Neural cell (in vitro differentiated cells): Measurements from ENCODE around the gene ZNF831.

ENCODE experiments used
- CTCF ChIP-seq: fragments of 450-650 bp; IDR thresholded peaks from 2 replicates; pipeline ENCODE4 v1.5.1; 2014; ENCODE audit warnings: antibody characterized with exemption, mild to moderate bottlenecking, moderate library complexity; ENCODE audit not compliant: poor library complexity, severe bottlenecking
- EP300 ChIP-seq: fragments of 450-650 bp; conservative IDR thresholded peaks from 2 replicates; pipeline ENCODE4 v1.6.1; 2014; ENCODE audit warnings: antibody characterized with exemption, mild to moderate bottlenecking, moderate library complexity; ENCODE audit not compliant: poor library complexity, severe bottlenecking
- EZH2 ChIP-seq: fragments of 200-600, 300-800 bp; shearing (Covaris generic), sonication (generic); IDR thresholded peaks from 2 replicates; pipeline ENCODE4 v1.6.1; 2014; ENCODE audit warnings: antibody characterized with exemption, low read length, borderline replicate concordance, mild to moderate bottlenecking; ENCODE audit not compliant: insufficient read depth, poor library complexity, severe bottlenecking
- MXI1 ChIP-seq: fragments of 450-650 bp; conservative IDR thresholded peaks from 2 replicates; pipeline ENCODE4 v1.6.1; 2014; ENCODE audit warnings: antibody characterized with exemption, mild to moderate bottlenecking; ENCODE audit not compliant: poor library complexity, severe bottlenecking
- POLR2AphosphoS5 ChIP-seq: IDR thresholded peaks from 2 replicates; pipeline ENCODE4 v1.6.1; 2012
- RAD21 ChIP-seq: fragments of 450-650 bp; conservative IDR thresholded peaks from 2 replicates; pipeline ENCODE4 v1.6.1; 2014; ENCODE audit warnings: antibody characterized with exemption, mild to moderate bottlenecking, moderate library complexity
- REST ChIP-seq: IDR thresholded peaks from 2 replicates; pipeline ENCODE4 v1.6.1; 2012; ENCODE audit warnings: borderline replicate concordance
- TAF1 ChIP-seq: IDR thresholded peaks from 2 replicates; pipeline ENCODE4 v1.6.1; 2012; ENCODE audit warnings: low read depth

GRCh38 chr20:59247731-59248684 lies 84.4 kb downstream of the ZNF831 start:
- no peak for TF ChIP-seq CTCF
- TF ChIP-seq POLR2AphosphoS5 = no peak
- TF ChIP-seq RAD21 = no peak
- TF ChIP-seq EP300 = no peak
- TF ChIP-seq REST = no peak
- no peak for TF ChIP-seq TAF1
- TF ChIP-seq EZH2 = no peak
- no peak for TF ChIP-seq MXI1
